Measurements from ENCODE around the gene KLRF1.

- TF ChIP-seq CTCF (IDR thresholded peaks at IDR 0.05 in 2 of 3, conservative IDR thresholded peaks at IDR 0.05 in 1 of 3; ENCODE audit: borderline replicate concordance in 1 of 3, insufficient read depth in 1 of 3, low read depth in 2 of 3, low read length in 2 of 3) (no peak), EZH2phosphoT487 (IDR thresholded peaks at IDR 0.05; ENCODE audit: borderline replicate concordance) (no peak), EZH2 (IDR thresholded peaks at IDR 0.05) (no peak), CEBPB (IDR thresholded peaks at IDR 0.05; ENCODE audit: low read depth) (no peak), POLR2AphosphoS5 (IDR thresholded peaks at IDR 0.05; ENCODE audit: low read depth, low read length) (no peak), SP1 (IDR thresholded peaks at IDR 0.05; ENCODE audit: low read depth) (no peak), TCF7L2 (IDR thresholded peaks at IDR 0.05; ENCODE audit: borderline replicate concordance, extremely low read depth, insufficient read depth, insufficient read length) (no peak), ATF3 (IDR thresholded peaks at IDR 0.05) (no peak), POLR2A (IDR thresholded peaks at IDR 0.05; ENCODE audit: borderline replicate concordance, extremely low read depth, insufficient read depth, insufficient read length) (no peak), CBX3 (IDR thresholded peaks at IDR 0.05; ENCODE audit: low read depth) (no peak)
Measured at GRCh38 chr12:9866860-9867269, 39.6 kb downstream of the KLRF1 start.
